GM23248 (cell line): ENCODE results near the gene CBFA2T3.

Experiments used
- EZH2 ChIP-seq: fragments of 200-600 bp; sonication (generic); IDR thresholded peaks from 2 replicates; pipeline ENCODE4 v1.6.1; 2018; ENCODE audit warnings: antibody characterized with exemption, mild to moderate bottlenecking; ENCODE audit not compliant: insufficient read depth, poor library complexity, severe bottlenecking
- EZH2phosphoT487 ChIP-seq: fragments of 200-600 bp; sonication (generic); IDR thresholded peaks from 2 replicates; pipeline ENCODE4 v1.6.1; 2018; ENCODE audit warnings: antibody characterized with exemption, moderate library complexity, mild to moderate bottlenecking, low read depth; ENCODE audit not compliant: insufficient read depth

DNA sequence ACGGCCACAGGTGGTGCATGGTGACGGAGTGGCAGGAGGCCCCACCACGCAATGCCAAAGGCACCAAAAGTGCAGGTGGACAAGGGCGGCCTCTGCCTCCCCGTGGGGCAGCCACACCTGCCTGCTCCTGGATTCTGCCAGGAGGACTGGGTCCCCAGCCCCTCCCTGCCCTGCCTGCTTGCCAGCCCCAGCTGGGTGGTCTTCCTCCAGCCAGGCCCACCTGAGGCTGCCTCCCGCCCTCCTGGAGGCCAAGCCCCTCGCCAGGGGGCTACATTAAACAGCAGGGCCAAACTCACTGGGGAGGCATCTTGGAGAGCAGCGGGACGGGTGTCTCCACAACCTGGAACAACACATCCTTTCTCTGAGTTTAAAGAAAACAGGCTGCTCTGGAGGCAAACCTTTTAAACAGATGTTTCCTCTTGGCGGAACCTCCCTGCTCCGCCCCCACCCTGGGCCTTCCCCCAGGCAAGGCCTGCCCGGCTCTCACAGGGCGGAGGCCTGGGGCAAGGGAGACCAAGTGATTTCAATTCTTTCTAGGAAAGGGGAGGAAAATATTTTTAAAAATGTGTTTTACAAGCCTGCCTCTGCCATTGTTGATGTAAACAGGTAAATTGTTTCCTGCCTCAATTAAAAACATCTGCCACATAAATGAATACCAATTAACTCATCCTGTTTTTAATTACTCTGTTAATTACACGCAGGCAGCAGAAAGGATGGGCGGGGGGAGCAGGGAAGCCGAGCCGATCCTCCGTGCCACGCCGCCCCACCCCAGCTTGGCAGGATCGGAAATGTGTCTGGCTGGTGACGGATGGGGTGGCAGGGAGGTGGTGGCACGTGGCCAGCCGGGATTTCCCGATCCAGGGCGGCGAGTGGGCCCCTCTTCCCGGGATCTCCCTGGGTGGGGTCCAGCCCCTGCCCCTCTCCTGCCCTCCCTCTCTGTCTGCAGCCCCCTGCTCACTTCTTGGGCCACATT is 56.1 kb downstream of the CBFA2T3 start:
- no peak for TF ChIP-seq EZH2phosphoT487
- TF ChIP-seq EZH2 = no peak
